SK-N-MC (cell line): Measurements from ENCODE around the gene ZNF362.

Source experiments
- EZH2 ChIP-seq: fragments of 200-600 bp; sonication (generic); IDR thresholded peaks from one replicate; pipeline ENCODE4 v1.6.1; 2017; ENCODE audit warnings: antibody characterized with exemption
- FOXP2 ChIP-seq: optimal IDR thresholded peaks from 2 replicates; pipeline ENCODE3; 2011; ENCODE audit warnings: mild to moderate bottlenecking, moderate library complexity; ENCODE audit not compliant: insufficient read depth; ENCODE audit errors: extremely low read length, control extremely low read depth
- POLR2AphosphoS5 ChIP-seq: IDR thresholded peaks from 2 replicates; pipeline ENCODE4 v1.6.1; 2012; ENCODE audit warnings: mild to moderate bottlenecking, low read depth, low read length, borderline replicate concordance

- no peak for TF ChIP-seq EZH2
- TF ChIP-seq POLR2AphosphoS5: no peak
- TF ChIP-seq FOXP2: no peak
These were observed 1.8 kb upstream of the ZNF362 start for GRCh38 chr1:33254491-33254890.
